Measurements from ENCODE around the gene ISG15. TPM values are rescaled to one million over a fixed set of nuclear protein-coding genes. Genes with fewer than 3 reads are reported as not detected.
"Not testable (repeated sequence)": the region's sequence is repeated elsewhere in the genome, so short reads cannot be mapped to it uniquely, and the experiment has no call there.

ISG15 gene
- total RNA-seq, 1 donor from 2014 or later, result 53.7 TPM

- Mint-ChIP-seq H3K4me1 (ENCODE audit: low read depth) (no peaks in the 10 kb centered on the region), H3K36me3 (ENCODE audit: low read depth) (no peaks in the 10 kb centered on the region), H3K4me3 (no peak overlapping the region), H3K27me3 (ENCODE audit: insufficient read depth) (peaks cover 17% of the 10 kb centered on the region), H3K27ac (no peak overlapping the region), H3K9me3 (no peaks in the 10 kb centered on the region)
- intact Hi-C loops (cut with micrococcal nuclease), result no loop called here
- DNase-seq (ENCODE audit: low spot score), result no peak
Measured at GRCh38 chr1:1054971-1055370, 41.7 kb downstream of the ISG15 start.

GRCh38 chr1:1055841-1056736 is 42.8 kb downstream of the ISG15 start:
- Mint-ChIP-seq H3K36me3 (ENCODE audit: low read depth) (no peaks in the 10 kb centered on the region), H3K4me3 (no peak overlapping the region), H3K27ac (no peak overlapping the region), H3K4me1 (ENCODE audit: low read depth) (no peaks in the 10 kb centered on the region), H3K9me3 (no peaks in the 10 kb centered on the region), H3K27me3 (ENCODE audit: insufficient read depth) (peaks cover 22% of the 10 kb centered on the region)
- intact Hi-C loops (cut with micrococcal nuclease), result no loop called here
- DNase-seq (ENCODE audit: low spot score), result no peak

GRCh38 chr1:1057769-1058087 is 44.4 kb downstream of the ISG15 start:
- peaks cover 25% of the 10 kb centered on the region for H3K27me3 Mint-ChIP-seq (ENCODE audit: insufficient read depth)
- not testable (repeated sequence) for H3K9me3 Mint-ChIP-seq; H3K4me1 Mint-ChIP-seq (ENCODE audit: low read depth); H3K36me3 Mint-ChIP-seq (ENCODE audit: low read depth); DNase-seq (ENCODE audit: low spot score); H3K27ac Mint-ChIP-seq
- intact Hi-C loops (cut with micrococcal nuclease), result loop anchor here (2.0 kb wide), 1 partner anchor 59 kb away; the partner anchor contains the start of gene C1orf159
- H3K4me3 Mint-ChIP-seq, result peak overlapping the region; percentile 83

GRCh38 chr1:1058088-1058905 is 45.0 kb downstream of the ISG15 start:
- no peaks in the 10 kb centered on the region for H3K36me3 Mint-ChIP-seq (ENCODE audit: low read depth)
- no peak for DNase-seq (ENCODE audit: low spot score)
- H3K27ac Mint-ChIP-seq, result peak overlapping the region; percentile 74
- H3K9me3 Mint-ChIP-seq, result no peaks in the 10 kb centered on the region
- no peaks in the 10 kb centered on the region for H3K4me1 Mint-ChIP-seq (ENCODE audit: low read depth)
- peaks cover 25% of the 10 kb centered on the region for H3K27me3 Mint-ChIP-seq (ENCODE audit: insufficient read depth)
- intact Hi-C loops (cut with micrococcal nuclease), result loop anchor here (2.0 kb wide), 1 partner anchor 59 kb away; the partner anchor contains the start of gene C1orf159
- peak overlapping the region; percentile 83 for H3K4me3 Mint-ChIP-seq

GRCh38 chr1:1058921-1059493 is 45.7 kb downstream of the ISG15 start:
- intact Hi-C loops (cut with micrococcal nuclease), result loop anchor here (1.0 to 2.0 kb wide), 5 partner anchors 19 to 99 kb away; partner anchors contain the start of genes C1orf159, ISG15 and KLHL17
- Mint-ChIP-seq H3K4me3 (peak overlapping the region; percentile 83), H3K36me3 (ENCODE audit: low read depth) (no peaks in the 10 kb centered on the region), H3K4me1 (ENCODE audit: low read depth) (no peaks in the 10 kb centered on the region), H3K27ac (peak overlapping the region; percentile 52), H3K27me3 (ENCODE audit: insufficient read depth) (peaks cover 25% of the 10 kb centered on the region), H3K9me3 (no peaks in the 10 kb centered on the region)
- peak; percentile 46 for DNase-seq (ENCODE audit: low spot score)

- Mint-ChIP-seq H3K27ac (no peak overlapping the region), H3K36me3 (ENCODE audit: low read depth) (no peaks in the 10 kb centered on the region), H3K4me3 (peak overlapping the region; percentile 86), H3K27me3 (ENCODE audit: insufficient read depth) (peaks cover 25% of the 10 kb centered on the region), H3K9me3 (no peaks in the 10 kb centered on the region), H3K4me1 (ENCODE audit: low read depth) (no peaks in the 10 kb centered on the region)
- DNase-seq (ENCODE audit: low spot score), result peak; percentile 85
- intact Hi-C loops (cut with micrococcal nuclease), result loop anchor here (1.0 to 5.0 kb wide), 7 partner anchors 19 to 248 kb away; partner anchors contain the start of genes ACAP3, C1orf159, ISG15 and KLHL17
Measured at GRCh38 chr1:1059494-1060280, 46.4 kb downstream of the ISG15 start.

- H3K27ac Mint-ChIP-seq, result peak overlapping the region; percentile 52
Measured at GRCh38 chr1:1060281-1061000, 47.1 kb downstream of the ISG15 start.

GRCh38 chr1:1061682-1062345 is 48.5 kb downstream of the ISG15 start:
- intact Hi-C loops (cut with micrococcal nuclease), result loop anchor here (5.0 kb wide), 2 partner anchors 35 to 245 kb away; partner anchors contain the start of genes ACAP3 and PUSL1
- peaks cover 7% of the 10 kb centered on the region for H3K4me1 Mint-ChIP-seq (ENCODE audit: low read depth)
- peaks cover 22% of the 10 kb centered on the region for H3K27me3 Mint-ChIP-seq (ENCODE audit: insufficient read depth)
- H3K36me3 Mint-ChIP-seq (ENCODE audit: low read depth), result no peaks in the 10 kb centered on the region
- DNase-seq (ENCODE audit: low spot score), result no peak
- no peaks in the 10 kb centered on the region for H3K9me3 Mint-ChIP-seq
- peak overlapping the region; percentile 40 for H3K27ac Mint-ChIP-seq
- H3K4me3 Mint-ChIP-seq, result peak overlapping the region; percentile 78

More at GRCh38 chr1:1060281-1061000, 47.1 kb downstream of the ISG15 start:
- H3K36me3 Mint-ChIP-seq (ENCODE audit: low read depth), result no peaks in the 10 kb centered on the region
- no peaks in the 10 kb centered on the region for H3K9me3 Mint-ChIP-seq
- H3K4me1 Mint-ChIP-seq (ENCODE audit: low read depth), result peaks cover 3% of the 10 kb centered on the region
- no peak for DNase-seq (ENCODE audit: low spot score)
- peak overlapping the region; percentile 86 for H3K4me3 Mint-ChIP-seq
- intact Hi-C loops (cut with micrococcal nuclease), result loop anchor here (5.0 kb wide), 2 partner anchors 37 to 247 kb away; partner anchors contain the start of genes ACAP3 and PUSL1
- peaks cover 25% of the 10 kb centered on the region for H3K27me3 Mint-ChIP-seq (ENCODE audit: insufficient read depth)

- DNase-seq (ENCODE audit: low spot score), result no peak
- intact Hi-C loops (cut with micrococcal nuclease), result loop anchor here (5.0 kb wide), 2 partner anchors 35 to 245 kb away; partner anchors contain the start of genes ACAP3 and PUSL1
- Mint-ChIP-seq H3K4me1 (ENCODE audit: low read depth) (peaks cover 7% of the 10 kb centered on the region), H3K27ac (peak overlapping the region; percentile 40), H3K4me3 (peak overlapping the region; percentile 68), H3K36me3 (ENCODE audit: low read depth) (no peaks in the 10 kb centered on the region), H3K9me3 (no peaks in the 10 kb centered on the region), H3K27me3 (ENCODE audit: insufficient read depth) (peaks cover 19% of the 10 kb centered on the region)
Measured at GRCh38 chr1:1062348-1063163, 49.3 kb downstream of the ISG15 start.

GRCh38 chr1:1063261-1063944 is 50.1 kb downstream of the ISG15 start:
- H3K36me3 Mint-ChIP-seq (ENCODE audit: low read depth), result no peaks in the 10 kb centered on the region
- intact Hi-C loops (cut with micrococcal nuclease), result loop anchor here (5.0 kb wide), 2 partner anchors 34 to 244 kb away; partner anchors contain the start of genes ACAP3 and PUSL1
- peaks cover 7% of the 10 kb centered on the region for H3K4me1 Mint-ChIP-seq (ENCODE audit: low read depth)
- peak overlapping the region; percentile 68 for H3K4me3 Mint-ChIP-seq
- no peaks in the 10 kb centered on the region for H3K9me3 Mint-ChIP-seq
- peaks cover 13% of the 10 kb centered on the region for H3K27me3 Mint-ChIP-seq (ENCODE audit: insufficient read depth)
- no peak for DNase-seq (ENCODE audit: low spot score)
- peak overlapping the region; percentile 40 for H3K27ac Mint-ChIP-seq

Data from activated T-helper 1 cell treated with anti-CD3 and anti-CD28 coated beads, Interleukin-12 subunit alpha, Interleukin-12 subunit beta, Interleukin-2, Interleukin-4 antibody, amounts not matched to agents 30 ng/mL and 10 ng/mL and 1 ng/mL, durations not matched to agents 14 hours and 24 hours and 36 hours (primary cell).